Glutamatergic neuron (in vitro differentiated cells): ENCODE measurements around the gene NAA15. TPM values are rescaled to one million over a fixed set of nuclear protein-coding genes. Genes with fewer than 3 reads are reported as not detected.
"Not testable (repeated sequence)": the region's sequence is repeated elsewhere in the genome, so short reads cannot be mapped to it uniquely, and the experiment has no call there.

Experiments
- DNase-seq: peaks from one replicate; pipeline ENCODE4 v3.0.0; 2022
- H3K27ac Mint-ChIP-seq: one replicate; pipeline ENCODE4 v1.8.0; 2020; ENCODE audit warnings: mild to moderate bottlenecking, mixed read lengths, inconsistent platforms; ENCODE audit not compliant: unreplicated experiment
- H3K27me3 Mint-ChIP-seq: one replicate; pipeline ENCODE4 v1.8.0; 2020; ENCODE audit warnings: mild to moderate bottlenecking, moderate library complexity, mixed read lengths, inconsistent platforms; ENCODE audit not compliant: unreplicated experiment
- H3K36me3 Mint-ChIP-seq: one replicate; pipeline ENCODE4 v1.8.0; 2020; ENCODE audit warnings: mild to moderate bottlenecking, mixed read lengths, inconsistent platforms; ENCODE audit not compliant: unreplicated experiment
- H3K4me1 Mint-ChIP-seq: one replicate; pipeline ENCODE4 v1.8.0; 2020; ENCODE audit warnings: mild to moderate bottlenecking, low read depth, mixed read lengths, inconsistent platforms; ENCODE audit not compliant: unreplicated experiment
- H3K4me3 Mint-ChIP-seq: one replicate; pipeline ENCODE4 v1.8.0; 2020; ENCODE audit warnings: mild to moderate bottlenecking, mixed read lengths, inconsistent platforms; ENCODE audit not compliant: unreplicated experiment
- H3K9me3 Mint-ChIP-seq: one replicate; pipeline ENCODE4 v1.8.0; 2020; ENCODE audit warnings: mild to moderate bottlenecking, moderate library complexity, mixed read lengths, inconsistent platforms; ENCODE audit not compliant: unreplicated experiment
- CTCF ChIP-seq: fragments of 200-600 bp; sonication (generic); IDR thresholded peaks from one replicate; pipeline ENCODE4 v1.5.0; 2021; ENCODE audit not compliant: partially characterized antibody, unreplicated experiment
- total RNA-seq: library from RNA; stranded (reverse); fragmentation: NEBNext Ultra II Directional; extraction: Animal tissue kit (Norgen Biotek cat#: 25700); gene quantifications from one replicate; pipeline ENCODE4 v1.2.1, GENCODE V29; 2021; ENCODE audit not compliant: unreplicated experiment

The NAA15 gene
- total RNA-seq, 1 donor from 2014 or later = 44.9 TPM

GRCh38 chr4:139401368-139401767, 100.1 kb downstream of the NAA15 start:
- Mint-ChIP-seq H3K27ac (no peak overlapping the region), H3K27me3 (peaks cover 2% of the 10 kb centered on the region)

GRCh38 chr4:139402436-139402835, 101.1 kb downstream of the NAA15 start:
- peaks cover 5% of the 10 kb centered on the region for H3K36me3 Mint-ChIP-seq
- H3K4me3 Mint-ChIP-seq = no peak overlapping the region
- DNase-seq = no peak
- no peaks in the 10 kb centered on the region for H3K4me1 Mint-ChIP-seq
- no peak overlapping the region for H3K27ac Mint-ChIP-seq
- no peaks in the 10 kb centered on the region for H3K9me3 Mint-ChIP-seq
- TF ChIP-seq CTCF = no peak
- H3K27me3 Mint-ChIP-seq = peaks cover 2% of the 10 kb centered on the region

More at GRCh38 chr4:139401368-139401767, 100.1 kb downstream of the NAA15 start:
- H3K4me1 Mint-ChIP-seq = no peaks in the 10 kb centered on the region
- no peaks in the 10 kb centered on the region for H3K9me3 Mint-ChIP-seq
- no peak for TF ChIP-seq CTCF
- DNase-seq = no peak
- peaks cover 5% of the 10 kb centered on the region for H3K36me3 Mint-ChIP-seq
- H3K4me3 Mint-ChIP-seq = no peak overlapping the region

- Mint-ChIP-seq H3K4me3 (no peak overlapping the region), H3K36me3 (no peaks in the 10 kb centered on the region), H3K27ac (no peak overlapping the region), H3K9me3 (no peaks in the 10 kb centered on the region), H3K4me1 (no peaks in the 10 kb centered on the region), H3K27me3 (peaks cover 2% of the 10 kb centered on the region)
- no peak for DNase-seq
- TF ChIP-seq CTCF = no peak
Observed at GRCh38 chr4:139403462-139403861, 102.2 kb downstream of the NAA15 start.

- no peak for DNase-seq
- Mint-ChIP-seq H3K9me3 (peaks cover 3% of the 10 kb centered on the region), H3K27me3 (no peaks in the 10 kb centered on the region), H3K36me3 (peaks cover 19% of the 10 kb centered on the region), H3K4me1 (no peaks in the 10 kb centered on the region), H3K27ac (no peak overlapping the region), H3K4me3 (no peak overlapping the region)
- no peak for TF ChIP-seq CTCF
Observed at GRCh38 chr4:139410312-139410711, 109.0 kb downstream of the NAA15 start.

GRCh38 chr4:139414671-139415210, 113.4 kb downstream of the NAA15 start:
- not testable (repeated sequence) for DNase-seq, H3K27me3 Mint-ChIP-seq, H3K4me3 Mint-ChIP-seq, H3K9me3 Mint-ChIP-seq, H3K27ac Mint-ChIP-seq, H3K4me1 Mint-ChIP-seq
- peaks cover 22% of the 10 kb centered on the region for H3K36me3 Mint-ChIP-seq
